ENCODE data around the gene P2RY8. TPM values are rescaled to one million over a fixed set of nuclear protein-coding genes. Genes with fewer than 3 reads are reported as not detected.
"Not testable (repeated sequence)": the region's sequence is repeated elsewhere in the genome, so short reads cannot be mapped to it uniquely, and the experiment has no call there.

P2RY8 gene
- total and polyA plus RNA-seq, 2 donors (not counting 1 experiment from before 2014, with no cell fraction given) = 72.3 to 142 TPM

DNA sequence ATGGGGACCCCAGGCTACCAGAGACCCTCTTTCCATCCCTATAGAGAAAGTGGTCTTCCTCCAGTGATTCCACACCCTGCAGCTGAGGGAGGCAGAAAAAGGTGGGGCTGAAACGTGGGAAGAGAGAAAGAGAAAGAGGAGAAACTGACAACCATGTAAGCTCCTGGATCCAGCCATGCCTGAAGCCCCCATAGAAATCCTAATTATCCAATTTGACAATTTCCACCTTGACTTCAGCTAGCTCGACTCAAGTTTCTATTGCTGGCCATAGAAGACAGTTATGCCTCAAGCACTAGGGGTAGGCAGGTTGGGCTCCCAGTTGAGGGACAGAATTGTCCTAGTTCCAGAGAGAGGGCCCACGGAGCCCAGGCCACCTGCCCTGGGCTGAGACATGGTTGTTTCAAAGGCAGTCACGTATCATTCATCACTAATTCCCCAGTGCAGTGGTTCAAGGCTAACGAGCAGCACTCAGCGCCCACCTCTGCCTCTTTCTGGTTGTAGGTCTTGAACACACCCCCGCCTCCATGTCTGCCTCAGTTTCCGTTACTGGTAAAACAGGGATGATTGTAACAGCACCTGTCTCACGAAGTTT is 44.5 kb downstream of the P2RY8 start:
- intact Hi-C loops (cut with micrococcal nuclease) = loop anchor here (2.0 kb wide), 1 partner anchor 74 kb away; no protein-coding TSS in a partner anchor
- 70% methylated on average over 8 of the region's 9 CpGs for WGBS (ENCODE audit: insufficient coverage)
- H3K4me2 ChIP-seq (replicated peaks; ENCODE audit: low read depth, low read length, poor library complexity, severe bottlenecking) = peak overlapping the region; percentile 24
- H3K9me3 ChIP-seq (ENCODE audit: control extremely low read depth in 1 of 3, control insufficient read depth in 2 of 3, insufficient read depth in 1 of 3, low read length in 2 of 3) = peaks cover 0 to 6% (median 0%) of the 10 kb centered on the region in 3 donors
- no peak overlapping the region for H3K9ac ChIP-seq (ENCODE audit: low read length)
- H3K27me3 ChIP-seq (replicated peaks in 1 of 4; ENCODE audit: control extremely low read depth in 1 of 4, control insufficient read depth in 3 of 4, insufficient read depth in 4 of 4, low read length in 3 of 4) = no peaks in the 10 kb centered on the region
- peaks cover 21 to 35% of the 10 kb centered on the region in 2 donors for H3K4me1 ChIP-seq (ENCODE audit: control insufficient read depth in 2 of 2, insufficient read depth in 2 of 2, low read length in 2 of 2)
- ChIA-PET POLR2A (no interaction called here), CTCF (no interaction called here)
- TF ChIP-seq EZH2 (IDR thresholded peaks at IDR 0.05; ENCODE audit: borderline replicate concordance, insufficient read depth, low read depth, low read length, poor library complexity, severe bottlenecking) (no peak), CTCF (IDR thresholded peaks at IDR 0.05) (no peak)
- H2AFZ ChIP-seq (ENCODE audit: insufficient read depth, low read depth, low read length, poor library complexity, severe bottlenecking) = no peak overlapping the region
- H3K4me3 Mint-ChIP-seq = peak overlapping the region; percentile 84
- DNase-seq (peak; percentile 25), ATAC-seq (ENCODE audit: low read depth) (no peak)
- H3K27ac Mint-ChIP-seq = peak overlapping the region; percentile 93
- H3K27ac ChIP-seq (ENCODE audit: low read length in 2 of 2) = peak overlapping the region in 1 of 2 donors; percentile 44
- H3K27me3 Mint-ChIP-seq = no peaks in the 10 kb centered on the region
- H4K20me1 ChIP-seq (ENCODE audit: control insufficient read depth, insufficient read depth, low read length, poor library complexity, severe bottlenecking) = peaks cover 76% of the 10 kb centered on the region
- H3K4me3 ChIP-seq (ENCODE audit: control extremely low read depth in 1 of 5, extremely low read depth in 1 of 5, insufficient read depth in 1 of 5, low read depth in 2 of 5, low read length in 4 of 5) = no peak overlapping the region
- H3K79me2 ChIP-seq (ENCODE audit: control insufficient read depth, insufficient read depth, low read length) = peaks cover 25% of the 10 kb centered on the region
- H3K4me1 Mint-ChIP-seq = peaks cover 55% of the 10 kb centered on the region
- H3K36me3 ChIP-seq (replicated peaks in 1 of 2; ENCODE audit: control extremely low read depth in 1 of 2, control insufficient read depth in 1 of 2, extremely low read depth in 1 of 2, insufficient read depth in 2 of 2, low read length in 1 of 2) = peaks cover 10 to 38% of the 10 kb centered on the region in 2 experiments
- H3K9me3 Mint-ChIP-seq (ENCODE audit: insufficient read depth) = no peaks in the 10 kb centered on the region

DNA sequence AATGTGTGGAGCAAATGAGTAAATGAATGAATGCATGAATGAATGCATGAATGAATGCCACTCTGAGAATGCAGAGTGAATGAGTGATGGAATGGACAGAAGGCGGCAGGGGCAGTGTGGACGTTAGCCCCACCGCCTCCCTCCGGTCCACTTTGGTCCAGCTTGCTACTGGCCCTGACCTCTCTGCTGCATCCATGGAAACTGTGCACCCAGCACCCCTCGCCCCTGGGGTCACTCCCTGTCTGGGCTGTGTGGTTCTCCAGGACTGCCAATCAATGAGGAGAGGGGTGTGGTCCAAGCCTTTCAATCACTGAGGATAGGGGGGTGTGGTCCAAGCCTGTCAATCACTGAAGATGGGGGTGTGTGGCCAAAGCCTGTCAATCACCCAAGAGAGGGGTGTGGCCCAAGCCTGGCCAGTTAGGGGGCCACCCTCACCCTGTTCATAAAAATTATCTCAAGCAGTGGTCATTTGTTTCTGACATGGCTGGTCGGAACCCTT is 45.1 kb downstream of the P2RY8 start:
- peak overlapping the region; percentile 84 for H3K4me3 Mint-ChIP-seq
- Histone ChIP-seq H3K4me1 (ENCODE audit: control insufficient read depth in 2 of 2, insufficient read depth in 2 of 2, low read length in 2 of 2) (peaks cover 21 to 41% of the 10 kb centered on the region in 2 donors), H2AFZ (ENCODE audit: insufficient read depth, low read depth, low read length, poor library complexity, severe bottlenecking) (no peak overlapping the region), H4K20me1 (ENCODE audit: control insufficient read depth, insufficient read depth, low read length, poor library complexity, severe bottlenecking) (peaks cover 83% of the 10 kb centered on the region), H3K79me2 (ENCODE audit: control insufficient read depth, insufficient read depth, low read length) (peaks cover 30% of the 10 kb centered on the region), H3K27me3 (replicated peaks in 1 of 4; ENCODE audit: control extremely low read depth in 1 of 4, control insufficient read depth in 3 of 4, insufficient read depth in 4 of 4, low read length in 3 of 4) (no peaks in the 10 kb centered on the region), H3K27ac (ENCODE audit: low read length in 2 of 2) (no peak overlapping the region), H3K36me3 (replicated peaks in 1 of 2; ENCODE audit: control extremely low read depth in 1 of 2, control insufficient read depth in 1 of 2, extremely low read depth in 1 of 2, insufficient read depth in 2 of 2, low read length in 1 of 2) (peaks cover 10 to 41% of the 10 kb centered on the region in 2 experiments), H3K9ac (ENCODE audit: low read length) (no peak overlapping the region), H3K9me3 (ENCODE audit: control extremely low read depth in 1 of 3, control insufficient read depth in 2 of 3, insufficient read depth in 1 of 3, low read length in 2 of 3) (peaks cover 0 to 6% (median 0%) of the 10 kb centered on the region in 3 donors), H3K4me3 (ENCODE audit: control extremely low read depth in 1 of 5, extremely low read depth in 1 of 5, insufficient read depth in 1 of 5, low read depth in 2 of 5, low read length in 4 of 5) (no peak overlapping the region), H3K4me2 (replicated peaks; ENCODE audit: low read depth, low read length, poor library complexity, severe bottlenecking) (no peak overlapping the region)
- peak overlapping the region; percentile 93 for H3K27ac Mint-ChIP-seq
- DNase-seq (peak; percentile 65), ATAC-seq (ENCODE audit: low read depth) (peak; percentile 36)
- intact Hi-C loops (cut with micrococcal nuclease) = loop anchor here (2.0 kb wide), 1 partner anchor 73 kb away; no protein-coding TSS in a partner anchor
- H3K4me1 Mint-ChIP-seq = peaks cover 61% of the 10 kb centered on the region
- no peak for TF ChIP-seq CTCF (IDR thresholded peaks at IDR 0.05)
- TF ChIP-seq EZH2 (IDR thresholded peaks at IDR 0.05; ENCODE audit: borderline replicate concordance, insufficient read depth, low read depth, low read length, poor library complexity, severe bottlenecking) = no peak
- POLR2A ChIA-PET = no interaction called here
- no peaks in the 10 kb centered on the region for H3K27me3 Mint-ChIP-seq
- CTCF ChIA-PET = no interaction called here
- WGBS (ENCODE audit: insufficient coverage) = 100% methylated on average over 4 of the region's 6 CpGs
- H3K9me3 Mint-ChIP-seq (ENCODE audit: insufficient read depth) = no peaks in the 10 kb centered on the region

- H3K27ac ChIP-seq (ENCODE audit: low read length in 2 of 2); DNase-seq; H3K4me2 ChIP-seq (replicated peaks; ENCODE audit: low read depth, low read length, poor library complexity, severe bottlenecking); H2AFZ ChIP-seq (ENCODE audit: insufficient read depth, low read depth, low read length, poor library complexity, severe bottlenecking); H3K27me3 ChIP-seq (replicated peaks in 1 of 4; ENCODE audit: control extremely low read depth in 1 of 4, control insufficient read depth in 3 of 4, insufficient read depth in 4 of 4, low read length in 3 of 4); intact Hi-C loops (cut with micrococcal nuclease); H3K9ac ChIP-seq (ENCODE audit: low read length); H3K9me3 Mint-ChIP-seq (ENCODE audit: insufficient read depth); CTCF ChIA-PET; ATAC-seq (ENCODE audit: low read depth); POLR2A ChIA-PET; H3K27me3 Mint-ChIP-seq; H3K4me3 ChIP-seq (ENCODE audit: control extremely low read depth in 1 of 5, extremely low read depth in 1 of 5, insufficient read depth in 1 of 5, low read depth in 2 of 5, low read length in 4 of 5); H3K9me3 ChIP-seq (ENCODE audit: control extremely low read depth in 1 of 3, control insufficient read depth in 2 of 3, insufficient read depth in 1 of 3, low read length in 2 of 3): not testable (repeated sequence)
- Histone ChIP-seq H4K20me1 (ENCODE audit: control insufficient read depth, insufficient read depth, low read length, poor library complexity, severe bottlenecking) (peaks cover 87% of the 10 kb centered on the region), H3K4me1 (ENCODE audit: control insufficient read depth in 2 of 2, insufficient read depth in 2 of 2, low read length in 2 of 2) (peaks cover 21 to 48% of the 10 kb centered on the region in 2 donors), H3K36me3 (replicated peaks in 1 of 2; ENCODE audit: control extremely low read depth in 1 of 2, control insufficient read depth in 1 of 2, extremely low read depth in 1 of 2, insufficient read depth in 2 of 2, low read length in 1 of 2) (peaks cover 11 to 48% of the 10 kb centered on the region in 2 experiments), H3K79me2 (ENCODE audit: control insufficient read depth, insufficient read depth, low read length) (peaks cover 34% of the 10 kb centered on the region)
- H3K27ac Mint-ChIP-seq = peak overlapping the region; percentile 15
- peaks cover 61% of the 10 kb centered on the region for H3K4me1 Mint-ChIP-seq
- H3K4me3 Mint-ChIP-seq = peak overlapping the region; percentile 1
- 97% methylated on average over 3 of the region's 4 CpGs for WGBS (ENCODE audit: insufficient coverage)
Measured at GRCh38 chrX:1491248-1491647, 45.7 kb downstream of the P2RY8 start.

All from B cell (primary cell).